K562 (cell line): ENCODE data around the gene GTF3C1. TPM values are rescaled to one million over a fixed set of nuclear protein-coding genes. Genes with fewer than 3 reads are reported as not detected.

Experiments used
- CBFB ChIP-seq: sonication (generic); formaldehyde crosslinking; IDR thresholded peaks from 2 replicates; pipeline ENCODE4 v1.4.0; 2020; ENCODE audit warnings: mild to moderate bottlenecking, missing genetic modification reagents
- CCNT2 ChIP-seq: IDR thresholded peaks from 2 replicates; pipeline ENCODE4 v1.6.1; 2011; ENCODE audit warnings: borderline replicate concordance, low read depth, mild to moderate bottlenecking, moderate library complexity, mixed read lengths, low read length; ENCODE audit not compliant: insufficient read length; ENCODE audit errors: extremely low read depth
- FOXP1 ChIP-seq: sonication (generic); formaldehyde crosslinking; IDR thresholded peaks from 2 replicates; pipeline ENCODE4 v1.8.0; 2022; ENCODE audit warnings: mild to moderate bottlenecking, missing genetic modification reagents
- GATAD2A ChIP-seq: fragments of 450-650 bp; IDR thresholded peaks from 2 replicates; pipeline ENCODE4 v1.6.1; 2017
- HNRNPLL ChIP-seq: fragments of 200-400 bp; formaldehyde crosslinking; IDR thresholded peaks from 2 replicates; pipeline ENCODE4 v1.6.1; 2017; ENCODE audit warnings: low read length, low read depth, mild to moderate bottlenecking; ENCODE audit not compliant: poor library complexity, severe bottlenecking
- IRF2 ChIP-seq: sonication (generic); formaldehyde crosslinking; IDR thresholded peaks from 2 replicates; pipeline ENCODE4 v1.8.1; 2022; ENCODE audit warnings: mild to moderate bottlenecking, missing genetic modification reagents
- LCOR ChIP-seq: sonication (generic); formaldehyde crosslinking; IDR thresholded peaks from 2 replicates; pipeline ENCODE4 v1.8.0; 2022; ENCODE audit warnings: mild to moderate bottlenecking, missing genetic modification reagents
- MYNN ChIP-seq, 2 experiments: sonication (generic); formaldehyde crosslinking in 1 of 2; IDR thresholded peaks; 2 replicates each; pipeline versions ENCODE4 v1.5.0 to v1.6.1; 2016 to 2020; ENCODE audit warnings: antibody characterized with exemption in 1 of 2, missing genetic modification reagents in 1 of 2
- NBN ChIP-seq: fragments of 450-650 bp; IDR thresholded peaks from 2 replicates; pipeline ENCODE4 v1.6.1; 2016; ENCODE audit warnings: low read depth, mild to moderate bottlenecking
- NCOA2 ChIP-seq, 2 experiments: fragments of 450-650 bp; IDR thresholded peaks; 2 replicates each; pipeline ENCODE4 v1.6.1; 2018; ENCODE audit warnings: mild to moderate bottlenecking in 2 of 2, moderate library complexity in 1 of 2; ENCODE audit not compliant: partially characterized antibody in 2 of 2
- NFRKB ChIP-seq: fragments of 450-650 bp; IDR thresholded peaks from 2 replicates; pipeline ENCODE4 v1.6.1; 2016; ENCODE audit warnings: low read depth
- SIRT6 ChIP-seq: IDR thresholded peaks from one replicate; pipeline ENCODE4 v1.6.1; 2012; ENCODE audit warnings: low read depth, mild to moderate bottlenecking, control low read depth, inconsistent platforms, low read length, moderate library complexity
- SMARCA4 ChIP-seq: fragments of 450-650 bp; IDR thresholded peaks from 2 replicates; pipeline ENCODE4 v1.6.1; 2016
- SP1 ChIP-seq: sonication (generic); formaldehyde crosslinking; IDR thresholded peaks from 2 replicates; pipeline ENCODE4 v1.8.1; 2022; ENCODE audit warnings: mild to moderate bottlenecking, missing genetic modification reagents
- STAT5B ChIP-seq: fragments of 250-450 bp; sonication (Bioruptor Pico); IDR thresholded peaks from 2 replicates; pipeline ENCODE4 v1.8.0; 2021; ENCODE audit warnings: mild to moderate bottlenecking, inconsistent platforms
- TAF15 ChIP-seq: fragments of 200-400 bp; formaldehyde crosslinking; IDR thresholded peaks from 2 replicates; pipeline ENCODE4 v1.6.1; 2017; ENCODE audit warnings: mild to moderate bottlenecking, low read depth, low read length, moderate library complexity
- TOE1 ChIP-seq, 2 experiments: fragments of 450-650 bp in 1 of 2; sonication (generic) in 1 of 2; formaldehyde crosslinking in 1 of 2; IDR thresholded peaks; 2 replicates each; pipeline versions ENCODE4 v1.7.1 to v1.8.0; 2016 to 2022; ENCODE audit warnings: borderline replicate concordance in 2 of 2, mild to moderate bottlenecking in 2 of 2, antibody characterized with exemption in 1 of 2, inconsistent platforms in 1 of 2, low read depth in 1 of 2, missing genetic modification reagents in 1 of 2, moderate library complexity in 1 of 2
- WHSC1 ChIP-seq: IDR thresholded peaks from one replicate; pipeline ENCODE4 v1.6.1; 2012; ENCODE audit warnings: low read length, control low read depth, inconsistent platforms
- ZC3H11A ChIP-seq: IDR thresholded peaks from 2 replicates; pipeline ENCODE4 v1.6.1; 2012; ENCODE audit warnings: low read depth, low read length, improper control_type of control experiment
- ZFP36 ChIP-seq: fragments of 150-350 bp; IDR thresholded peaks from 2 replicates; pipeline ENCODE4 v1.6.1; 2018; ENCODE audit warnings: low read length, low read depth; ENCODE audit not compliant: partially characterized antibody
- ZNF408 ChIP-seq: fragments of 250-450 bp; sonication (Bioruptor Pico); IDR thresholded peaks from 2 replicates; pipeline ENCODE4 v1.4.0; 2020; ENCODE audit warnings: low read depth, mild to moderate bottlenecking, moderate library complexity
- ZNF561 ChIP-seq: fragments of 450-650 bp; formaldehyde crosslinking; conservative IDR thresholded peaks from 2 replicates; pipeline ENCODE4 v1.4.0; 2020; ENCODE audit warnings: mild to moderate bottlenecking, moderate library complexity
- polyA plus RNA-seq, 8 experiments: library from polyadenylated mRNA; depleted of rRNA in 4 of 8; stranded (reverse) in 5 of 8; unstranded in 3 of 8; fragments of >200 nt; fragmentation: Nextera tagmentation in 2 of 8; fragmentation: Illumina TruSeq in 1 of 8; extraction: Ambion mirVana in 2 of 8; extraction: Trizol in 1 of 8; gene quantifications; 2 replicates each; pipeline versions ENCODE4 v1.2.1 to v1.2.3, GENCODE V29; 2011 to 2014; ENCODE audit warnings: inconsistent platforms in 1 of 8, missing spikeins in 1 of 8
- total RNA-seq, 7 experiments: library from RNA; depleted of rRNA in 6 of 7; stranded (reverse); fragments of >200 nt in 6 of 7; fragmentation: Illumina TruSeq in 2 of 7; extraction: Trizol in 2 of 7; gene quantifications; 2 replicates each; pipeline versions ENCODE4 v1.2.1 to v1.2.3, GENCODE V29; 2011 to 2021; ENCODE audit warnings: low replicate concordance in 1 of 7
- TF ChIP-seq, protein P1 (sequence below): fragments of 250-450 bp; sonication (Bioruptor Pico); IDR thresholded peaks from 2 replicates; pipeline ENCODE4 v1.5.0; 2021; ENCODE audit warnings: mild to moderate bottlenecking, borderline replicate concordance
- TF ChIP-seq, protein P2 (sequence below): fragments of 250-450 bp; sonication (Bioruptor Pico); IDR thresholded peaks from 2 replicates; pipeline ENCODE4 v1.8.0; 2022; ENCODE audit warnings: inconsistent platforms

Gene GTF3C1
- total and polyA plus RNA-seq, 9 of the 15 experiments (the other 6 are each of a cell fraction or from before 2014, with no cell fraction given), result 0.72 to 63.6 (median 30.9) TPM

DNA sequence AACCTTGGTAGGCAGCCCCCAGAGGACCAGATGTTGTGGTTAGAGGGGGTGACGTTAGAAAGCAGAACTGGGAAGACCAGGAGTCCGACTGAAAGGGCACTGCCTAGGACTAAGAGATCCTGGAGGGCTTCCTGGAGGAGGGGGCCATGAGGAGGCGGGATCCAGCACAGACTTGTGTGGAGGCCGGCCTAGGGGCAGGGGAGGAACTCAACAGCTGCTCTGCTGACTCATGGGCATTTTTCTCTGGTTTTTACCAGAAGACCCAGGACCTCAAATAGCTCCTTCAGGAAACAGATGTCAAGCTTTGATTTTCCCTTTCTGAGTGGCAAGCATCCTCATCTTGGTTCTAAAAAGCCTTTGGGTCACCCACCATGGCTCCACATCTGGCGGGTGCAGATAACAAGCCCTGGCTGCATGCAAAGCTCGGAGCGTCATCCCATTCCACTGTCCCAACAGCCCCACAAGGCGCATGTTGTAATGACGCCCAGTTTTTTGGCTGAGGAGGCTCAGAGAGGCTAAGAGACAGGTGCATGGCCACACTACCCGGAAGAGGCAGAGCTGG, 118.7 kb downstream of the GTF3C1 start (continued):
- no peak for TF ChIP-seq IRF2
- peak; percentile 100 for TF ChIP-seq ZFP36
- no peak for TF ChIP-seq STAT5B (CRISPR knock-in tag)
- no peak for TF ChIP-seq ZC3H11A
- TF ChIP-seq ZNF408, result no peak
- TF ChIP-seq MYNN (IDR thresholded peaks at IDR 0.05), result no peak
- TF ChIP-seq MYNN (CRISPR knock-in tag; IDR thresholded peaks at IDR 0.05), result no peak
- TF ChIP-seq FOXP1 (CRISPR knock-in tag), result no peak
- no peak for TF ChIP-seq SIRT6
- TF ChIP-seq CBFB (CRISPR knock-in tag), result no peak
- 0 out of 2 replicates have a peak, but pooled peaks have one; percentile 48 for TF ChIP-seq NBN
- TF ChIP-seq CCNT2, result peak; percentile 56
- no peak for TF ChIP-seq NCOA2 (IDR thresholded peaks at IDR 0.05; ENCODE audit: partially characterized antibody in 2 of 2)
- no peak for TF ChIP-seq GATAD2A
- no peak for TF ChIP-seq TAF15
- TF ChIP-seq TOE1 (IDR thresholded peaks at IDR 0.05; ENCODE audit: borderline replicate concordance), result no peak
- no peak for TF ChIP-seq TOE1 (CRISPR knock-in tag; IDR thresholded peaks at IDR 0.05; ENCODE audit: borderline replicate concordance, low read depth)
- no peak for TF ChIP-seq SP1 (CRISPR knock-in tag)
- TF ChIP-seq, protein P1, sequence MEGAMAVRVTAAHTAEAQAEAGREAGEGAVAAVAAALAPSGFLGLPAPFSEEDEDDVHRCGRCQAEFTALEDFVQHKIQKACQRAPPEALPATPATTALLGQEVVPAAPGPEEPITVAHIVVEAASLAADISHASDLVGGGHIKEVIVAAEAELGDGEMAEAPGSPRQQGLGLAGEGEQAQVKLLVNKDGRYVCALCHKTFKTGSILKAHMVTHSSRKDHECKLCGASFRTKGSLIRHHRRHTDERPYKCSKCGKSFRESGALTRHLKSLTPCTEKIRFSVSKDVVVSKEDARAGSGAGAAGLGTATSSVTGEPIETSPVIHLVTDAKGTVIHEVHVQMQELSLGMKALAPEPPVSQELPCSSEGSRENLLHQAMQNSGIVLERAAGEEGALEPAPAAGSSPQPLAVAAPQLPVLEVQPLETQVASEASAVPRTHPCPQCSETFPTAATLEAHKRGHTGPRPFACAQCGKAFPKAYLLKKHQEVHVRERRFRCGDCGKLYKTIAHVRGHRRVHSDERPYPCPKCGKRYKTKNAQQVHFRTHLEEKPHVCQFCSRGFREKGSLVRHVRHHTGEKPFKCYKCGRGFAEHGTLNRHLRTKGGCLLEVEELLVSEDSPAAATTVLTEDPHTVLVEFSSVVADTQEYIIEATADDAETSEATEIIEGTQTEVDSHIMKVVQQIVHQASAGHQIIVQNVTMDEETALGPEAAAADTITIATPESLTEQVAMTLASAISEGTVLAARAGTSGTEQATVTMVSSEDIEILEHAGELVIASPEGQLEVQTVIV (CRISPR knock-in tag), result no peak
- peak; percentile 82 for TF ChIP-seq SMARCA4
- no peak for TF ChIP-seq NFRKB
- no peak for TF ChIP-seq ZNF561 (CRISPR knock-in tag)
- TF ChIP-seq, protein P2, sequence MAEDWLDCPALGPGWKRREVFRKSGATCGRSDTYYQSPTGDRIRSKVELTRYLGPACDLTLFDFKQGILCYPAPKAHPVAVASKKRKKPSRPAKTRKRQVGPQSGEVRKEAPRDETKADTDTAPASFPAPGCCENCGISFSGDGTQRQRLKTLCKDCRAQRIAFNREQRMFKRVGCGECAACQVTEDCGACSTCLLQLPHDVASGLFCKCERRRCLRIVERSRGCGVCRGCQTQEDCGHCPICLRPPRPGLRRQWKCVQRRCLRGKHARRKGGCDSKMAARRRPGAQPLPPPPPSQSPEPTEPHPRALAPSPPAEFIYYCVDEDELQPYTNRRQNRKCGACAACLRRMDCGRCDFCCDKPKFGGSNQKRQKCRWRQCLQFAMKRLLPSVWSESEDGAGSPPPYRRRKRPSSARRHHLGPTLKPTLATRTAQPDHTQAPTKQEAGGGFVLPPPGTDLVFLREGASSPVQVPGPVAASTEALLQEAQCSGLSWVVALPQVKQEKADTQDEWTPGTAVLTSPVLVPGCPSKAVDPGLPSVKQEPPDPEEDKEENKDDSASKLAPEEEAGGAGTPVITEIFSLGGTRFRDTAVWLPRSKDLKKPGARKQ (CRISPR knock-in tag), result no peak
- TF ChIP-seq HNRNPLL, result no peak
- no peak for TF ChIP-seq WHSC1
- peak; percentile 84; the same call in 1 of the 2 replicates for TF ChIP-seq LCOR (CRISPR knock-in tag)
